HG02938 (cell line): ENCODE measurements around the gene MRPS18A.

Experiments
- ATAC-seq: cut with Tn5 transposase; IDR thresholded peaks from one replicate; pipeline ENCODE4 v1.9.1; 2021; ENCODE audit warnings: mild to moderate bottlenecking, moderate library complexity; ENCODE audit not compliant: unreplicated experiment

The MRPS18A gene

GRCh38 chr6:43699564-43700186 lies 12.1 kb upstream of the MRPS18A start:
- no peak for ATAC-seq

DNA sequence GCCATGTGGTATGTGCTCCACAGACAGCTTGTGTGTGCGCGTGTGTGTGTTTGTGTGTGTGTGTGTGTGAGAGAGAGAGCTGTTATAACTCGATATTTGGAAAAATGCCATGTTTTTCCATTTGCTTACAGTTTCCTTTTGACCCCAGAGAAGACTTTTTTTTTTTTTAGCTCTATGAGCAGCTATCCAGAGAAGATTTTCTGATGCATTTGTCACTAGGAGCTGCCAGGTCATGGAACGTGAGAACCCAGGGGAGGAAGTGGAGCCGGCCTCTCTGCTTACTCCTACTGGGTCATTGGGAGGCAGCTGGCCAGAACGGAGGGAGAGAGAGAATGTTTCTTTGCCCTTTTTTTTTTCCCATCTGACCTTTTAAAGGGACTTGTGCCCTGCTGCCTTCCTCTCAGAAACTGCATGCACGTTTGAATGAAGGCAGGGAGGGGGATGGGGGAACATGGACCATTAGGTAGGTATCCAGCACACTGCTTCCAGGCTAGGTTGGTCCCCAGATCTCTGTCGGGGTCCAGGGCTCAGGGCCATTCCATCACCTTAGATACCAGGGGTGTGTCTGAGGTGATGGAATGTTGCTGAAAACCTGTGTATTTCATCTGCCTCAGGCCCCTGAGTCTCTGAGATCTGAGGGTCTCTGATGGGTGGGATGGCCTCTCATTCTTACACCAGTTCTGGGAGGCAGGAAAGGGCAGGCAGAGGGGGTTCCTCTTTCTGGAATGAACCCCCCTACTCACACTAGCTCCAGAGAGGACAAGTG lies 11.2 kb upstream of the MRPS18A start:
- no peak for ATAC-seq

DNA sequence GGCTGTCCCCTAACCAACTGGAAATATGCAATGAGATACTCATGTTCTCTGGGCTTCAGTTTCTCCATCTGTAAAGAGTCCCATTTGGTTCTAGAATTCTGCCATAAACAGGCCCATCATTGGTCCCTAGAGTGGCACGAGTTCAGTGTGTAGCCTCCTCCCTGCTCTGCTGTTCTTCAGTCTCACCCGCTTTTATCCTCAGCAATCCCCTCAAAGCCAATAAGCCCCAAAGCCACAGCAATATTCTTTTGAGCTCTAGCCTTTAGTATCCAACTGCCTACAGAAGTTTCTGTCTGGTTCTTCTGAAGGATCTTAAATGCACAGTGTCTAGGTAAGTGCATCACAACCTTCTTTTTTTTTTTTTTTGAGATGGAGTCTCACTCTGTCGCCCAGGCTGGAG lies 9.8 kb upstream of the MRPS18A start:
- no peak for ATAC-seq

- ATAC-seq = no peak
Observed at GRCh38 chr6:43695967-43696291, 8.3 kb upstream of the MRPS18A start.

GRCh38 chr6:43695215-43695966 lies 7.8 kb upstream of the MRPS18A start:
- ATAC-seq = no peak

GRCh38 chr6:43689421-43689820 lies 1.8 kb upstream of the MRPS18A start:
- no peak for ATAC-seq

- no peak for ATAC-seq
Observed at GRCh38 chr6:43687079-43687436, 533 bp downstream of the MRPS18A start.

DNA sequence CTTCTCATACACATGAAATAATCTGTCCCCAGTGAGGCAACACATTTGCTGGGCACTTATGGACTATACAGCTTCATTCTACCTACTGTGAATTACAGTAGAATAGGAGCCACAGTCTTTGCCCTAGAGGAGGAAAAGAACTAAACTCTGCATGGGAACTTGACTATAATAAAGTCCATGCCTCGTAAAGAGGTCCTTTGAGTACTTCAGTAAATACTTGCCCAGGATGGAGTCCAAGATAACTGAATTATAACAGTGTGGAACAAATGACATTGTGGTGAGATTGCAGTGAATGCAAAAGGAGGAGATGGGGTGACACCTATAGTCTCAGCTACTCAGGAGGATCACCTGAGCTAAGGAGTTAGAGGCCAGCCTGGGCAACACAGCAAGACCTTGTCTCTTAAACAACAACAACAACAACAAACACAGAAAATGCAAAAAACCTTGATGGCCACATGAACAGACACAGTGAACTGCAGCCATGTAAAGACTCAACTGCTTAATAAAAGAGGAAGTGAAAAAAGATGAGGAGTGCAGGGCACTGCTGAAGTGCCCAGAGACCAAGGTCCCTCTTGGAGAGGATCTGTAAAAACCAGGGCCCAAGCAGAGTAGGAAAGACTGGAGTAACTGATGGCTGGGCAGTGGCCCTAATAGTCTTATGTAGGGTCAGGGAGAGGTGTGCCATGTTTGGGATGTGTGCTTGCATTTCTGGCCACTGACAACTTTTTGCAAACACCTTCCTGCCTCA lies 3.7 kb downstream of the MRPS18A start:
- peak; percentile 51 for ATAC-seq

- ATAC-seq = no peak
Observed at GRCh38 chr6:43682724-43683429, 4.7 kb downstream of the MRPS18A start.

- ATAC-seq = no peak
Observed at GRCh38 chr6:43681303-43681702, 6.3 kb downstream of the MRPS18A start.

DNA sequence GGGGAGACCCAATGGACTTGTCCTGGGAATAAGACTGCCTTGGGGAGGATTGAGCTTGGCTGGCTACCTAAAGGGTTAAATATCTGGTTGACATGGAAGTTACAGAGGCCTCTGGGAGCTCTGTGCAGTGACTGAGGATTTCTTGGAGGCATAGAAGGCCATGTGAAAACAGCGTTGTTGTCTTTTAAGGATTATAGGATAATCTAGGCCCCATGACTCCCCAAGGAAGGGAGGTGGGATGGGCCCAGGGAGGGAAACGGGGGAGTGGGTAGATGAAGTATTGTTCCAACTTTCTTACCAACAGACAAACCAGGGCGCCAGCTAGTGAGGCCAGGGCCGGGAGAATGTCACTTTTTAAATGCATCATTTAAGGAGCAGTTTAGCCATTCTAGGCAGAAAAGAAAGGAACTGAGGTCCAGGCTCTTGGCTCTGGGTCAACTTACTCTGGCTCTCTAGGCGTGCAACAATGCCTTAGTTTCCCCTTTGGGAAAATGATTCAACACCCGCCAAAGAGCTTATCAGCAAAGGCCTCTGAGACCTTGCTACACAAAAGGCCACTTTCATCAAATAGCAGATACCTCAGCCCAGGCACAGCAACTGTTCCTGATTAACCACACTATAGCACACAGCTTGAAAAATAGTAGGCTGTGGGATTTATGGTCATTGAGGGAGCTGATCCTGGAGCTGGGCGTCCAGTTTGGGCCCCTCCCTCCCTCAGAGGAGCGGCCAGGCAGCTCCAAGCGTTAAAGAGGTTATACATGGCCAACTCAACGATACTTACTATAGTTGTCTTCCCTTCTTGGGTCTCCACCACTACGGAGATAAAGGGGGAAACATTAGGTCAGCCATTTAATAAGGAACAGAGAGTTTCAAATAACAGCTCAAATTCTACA lies 7.0 kb downstream of the MRPS18A start:
- no peak for ATAC-seq

GRCh38 chr6:43679057-43679456 lies 8.5 kb downstream of the MRPS18A start:
- no peak for ATAC-seq

DNA sequence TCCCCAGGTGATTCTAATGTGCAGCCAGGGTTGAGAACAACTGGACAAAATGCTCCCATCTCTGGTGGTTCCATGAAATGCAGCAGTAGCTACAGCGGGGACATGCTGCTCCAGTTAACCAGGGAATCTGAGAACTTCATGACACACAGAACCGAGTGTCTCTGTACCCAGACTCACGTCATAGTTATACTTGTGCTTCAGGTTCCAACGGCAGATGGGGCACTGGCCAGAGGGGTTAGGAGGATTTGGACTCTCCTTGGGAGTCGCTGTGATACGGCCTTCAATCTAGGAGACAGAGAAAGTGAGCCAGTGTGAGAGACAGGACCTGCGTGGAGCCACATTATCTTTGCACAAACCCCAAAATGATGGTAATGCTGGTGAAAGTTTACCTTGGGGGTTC lies 9.2 kb downstream of the MRPS18A start:
- no peak for ATAC-seq

DNA sequence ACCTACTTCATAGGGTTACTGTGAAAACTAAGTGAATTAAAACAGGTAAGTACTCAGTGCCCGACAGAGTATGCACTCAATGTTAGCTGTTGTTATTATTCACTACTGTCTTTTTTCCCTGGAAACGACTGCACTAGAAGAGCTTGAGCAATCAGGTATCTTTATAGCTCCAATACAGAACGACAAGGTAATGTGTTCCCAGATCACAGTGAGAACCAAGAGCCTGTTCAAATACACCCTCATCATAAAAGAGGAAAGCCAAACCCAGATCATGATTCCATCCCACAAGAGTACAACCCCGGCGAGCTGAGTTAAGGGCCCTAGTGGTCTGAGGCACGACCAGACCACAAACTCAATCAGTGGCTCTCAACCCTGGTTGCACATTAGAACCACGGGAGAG lies 9.8 kb downstream of the MRPS18A start:
- ATAC-seq = no peak

- no peak for ATAC-seq
Observed at GRCh38 chr6:43676962-43677606, 10.5 kb downstream of the MRPS18A start.

- no peak for ATAC-seq
Observed at GRCh38 chr6:43674921-43675320, 12.7 kb downstream of the MRPS18A start.

DNA sequence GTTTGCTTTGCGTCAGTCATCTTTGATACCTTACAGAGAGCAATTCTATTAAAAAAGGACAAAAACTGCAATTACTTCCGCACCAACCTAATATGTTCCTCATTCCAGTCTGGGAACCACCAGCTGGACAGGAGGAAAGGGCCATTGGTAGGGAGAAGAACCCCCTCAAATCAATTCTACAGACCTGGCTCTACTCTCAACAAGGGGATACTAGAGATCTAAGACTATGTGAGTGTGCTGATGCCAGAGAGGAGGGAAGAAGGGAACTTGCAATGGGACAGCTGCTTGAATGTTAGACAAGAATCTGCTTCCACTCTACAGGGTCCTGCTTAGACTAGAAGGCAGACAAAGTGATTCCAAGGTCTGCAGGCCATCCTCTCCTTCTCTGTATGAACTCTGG lies 13.3 kb downstream of the MRPS18A start:
- ATAC-seq = no peak

- ATAC-seq = no peak
Observed at GRCh38 chr6:43673444-43674084, 14.0 kb downstream of the MRPS18A start.
